ENCODE data around the gene PBRM1. TPM values are rescaled to one million over a fixed set of nuclear protein-coding genes. Genes with fewer than 3 reads are reported as not detected.

PBRM1 gene
- total and polyA plus RNA-seq, 4 donors, result 7.1 to 65.7 (median 38.7) TPM

DNA sequence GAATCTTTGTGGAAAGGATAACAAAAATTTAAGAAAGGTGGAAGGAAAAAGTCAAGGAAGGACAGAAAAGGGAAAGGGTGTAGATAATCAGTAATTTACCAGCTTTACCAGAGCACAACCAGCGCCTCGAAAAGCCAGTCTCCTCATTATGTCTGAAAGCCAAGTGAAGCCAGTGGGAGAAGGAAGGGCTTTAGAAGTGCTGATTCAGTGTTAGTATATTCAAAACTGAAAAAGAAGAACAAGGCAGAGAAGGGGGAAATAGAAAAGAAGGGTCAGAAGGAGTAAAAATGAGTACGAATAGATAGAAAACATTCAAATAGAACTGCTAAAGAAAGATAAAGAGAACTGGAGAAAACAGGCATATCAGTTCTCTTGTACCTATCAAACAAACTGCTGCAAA, 4.1 kb downstream of the PBRM1 start:
- DNase-seq (ENCODE audit: low spot score), result no peak
- H3K36me3 ChIP-seq (ENCODE audit: control insufficient read depth in 4 of 4, insufficient read depth in 3 of 4, low read depth in 1 of 4, low read length in 3 of 4), result peaks cover 2 to 17% (median 7%) of the 10 kb centered on the region in 4 donors
- peaks cover 12 to 60% (median 50%) of the 10 kb centered on the region in 4 donors for H3K4me1 ChIP-seq (ENCODE audit: control insufficient read depth in 4 of 4, insufficient read depth in 4 of 4, low read length in 3 of 4)
- no peaks in the 10 kb centered on the region for H3K9me3 ChIP-seq (ENCODE audit: control insufficient read depth in 4 of 4, low read length in 3 of 4)
- H3K27ac ChIP-seq (ENCODE audit: low read depth in 1 of 2, low read length in 2 of 2), result peak overlapping the region; percentile 84 to 93
- no peaks in the 10 kb centered on the region for H3K27me3 ChIP-seq (ENCODE audit: control insufficient read depth in 4 of 4, insufficient read depth in 4 of 4, low read length in 3 of 4)
- WGBS, result 49% methylated on average over 3 of the region's 3 CpGs
- TF ChIP-seq, protein P1, sequence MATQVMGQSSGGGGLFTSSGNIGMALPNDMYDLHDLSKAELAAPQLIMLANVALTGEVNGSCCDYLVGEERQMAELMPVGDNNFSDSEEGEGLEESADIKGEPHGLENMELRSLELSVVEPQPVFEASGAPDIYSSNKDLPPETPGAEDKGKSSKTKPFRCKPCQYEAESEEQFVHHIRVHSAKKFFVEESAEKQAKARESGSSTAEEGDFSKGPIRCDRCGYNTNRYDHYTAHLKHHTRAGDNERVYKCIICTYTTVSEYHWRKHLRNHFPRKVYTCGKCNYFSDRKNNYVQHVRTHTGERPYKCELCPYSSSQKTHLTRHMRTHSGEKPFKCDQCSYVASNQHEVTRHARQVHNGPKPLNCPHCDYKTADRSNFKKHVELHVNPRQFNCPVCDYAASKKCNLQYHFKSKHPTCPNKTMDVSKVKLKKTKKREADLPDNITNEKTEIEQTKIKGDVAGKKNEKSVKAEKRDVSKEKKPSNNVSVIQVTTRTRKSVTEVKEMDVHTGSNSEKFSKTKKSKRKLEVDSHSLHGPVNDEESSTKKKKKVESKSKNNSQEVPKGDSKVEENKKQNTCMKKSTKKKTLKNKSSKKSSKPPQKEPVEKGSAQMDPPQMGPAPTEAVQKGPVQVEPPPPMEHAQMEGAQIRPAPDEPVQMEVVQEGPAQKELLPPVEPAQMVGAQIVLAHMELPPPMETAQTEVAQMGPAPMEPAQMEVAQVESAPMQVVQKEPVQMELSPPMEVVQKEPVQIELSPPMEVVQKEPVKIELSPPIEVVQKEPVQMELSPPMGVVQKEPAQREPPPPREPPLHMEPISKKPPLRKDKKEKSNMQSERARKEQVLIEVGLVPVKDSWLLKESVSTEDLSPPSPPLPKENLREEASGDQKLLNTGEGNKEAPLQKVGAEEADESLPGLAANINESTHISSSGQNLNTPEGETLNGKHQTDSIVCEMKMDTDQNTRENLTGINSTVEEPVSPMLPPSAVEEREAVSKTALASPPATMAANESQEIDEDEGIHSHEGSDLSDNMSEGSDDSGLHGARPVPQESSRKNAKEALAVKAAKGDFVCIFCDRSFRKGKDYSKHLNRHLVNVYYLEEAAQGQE (IDR thresholded peaks at IDR 0.05), result no peak
- TF ChIP-seq GABPA (IDR thresholded peaks at IDR 0.05 in 1 of 2, conservative IDR thresholded peaks at IDR 0.05 in 1 of 2) (no peak), RAD21 (IDR thresholded peaks at IDR 0.05) (no peak), HNF4G (IDR thresholded peaks at IDR 0.05) (no peak), CTCF (IDR thresholded peaks at IDR 0.05; ENCODE audit: low read depth, low read length, missing input control) (no peak)
- peak overlapping the region; percentile 33 to 88 for H3K9ac ChIP-seq (ENCODE audit: low read depth in 1 of 2, low read length in 2 of 2)
- peak overlapping the region in 2 of 3 donors; percentile 12 to 19 for H3K4me3 ChIP-seq (ENCODE audit: low read depth in 1 of 3, low read length in 3 of 3)

DNA sequence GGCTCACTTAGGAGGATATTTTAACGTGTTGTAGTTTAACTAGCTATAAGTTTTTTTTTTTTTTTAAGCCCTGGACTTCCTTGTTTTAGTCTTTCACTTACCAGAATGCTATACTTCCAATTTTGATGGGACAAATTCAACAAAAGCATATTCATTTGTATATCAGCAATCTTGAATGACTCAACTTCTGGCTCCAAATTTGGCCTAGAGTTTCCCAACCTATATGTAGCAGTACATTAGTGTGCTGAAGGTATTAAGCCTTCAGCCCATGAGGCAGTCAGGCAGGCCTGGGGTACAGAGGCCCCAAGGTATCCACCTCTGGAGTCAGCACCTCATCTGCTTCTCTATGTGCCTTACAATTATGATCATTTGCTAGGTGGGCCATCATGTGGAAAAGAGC, 5.9 kb downstream of the PBRM1 start:
- WGBS, result 64% methylated on average over 1 of the region's 1 CpG
- H3K27me3 ChIP-seq (ENCODE audit: control insufficient read depth in 4 of 4, insufficient read depth in 4 of 4, low read length in 3 of 4), result no peaks in the 10 kb centered on the region
- H3K36me3 ChIP-seq (ENCODE audit: control insufficient read depth in 4 of 4, insufficient read depth in 3 of 4, low read depth in 1 of 4, low read length in 3 of 4), result peaks cover 2 to 25% (median 15%) of the 10 kb centered on the region in 4 donors
- TF ChIP-seq HNF4A (conservative IDR thresholded peaks at IDR 0.05) (no peak), FOXA2 (IDR thresholded peaks at IDR 0.05) (no peak), FOXA1 (IDR thresholded peaks at IDR 0.05) (no peak)
- no peak overlapping the region for H3K9ac ChIP-seq (ENCODE audit: low read depth in 1 of 2, low read length in 2 of 2)
- H3K9me3 ChIP-seq (ENCODE audit: control insufficient read depth in 4 of 4, low read length in 3 of 4), result no peaks in the 10 kb centered on the region
- no peak for DNase-seq (ENCODE audit: low spot score)
- peak overlapping the region in 1 of 2 donors; percentile 6 for H3K27ac ChIP-seq (ENCODE audit: low read depth in 1 of 2, low read length in 2 of 2)
- peaks cover 12 to 56% (median 49%) of the 10 kb centered on the region in 4 donors for H3K4me1 ChIP-seq (ENCODE audit: control insufficient read depth in 4 of 4, insufficient read depth in 4 of 4, low read length in 3 of 4)
- H3K4me3 ChIP-seq (ENCODE audit: low read depth in 1 of 3, low read length in 3 of 3), result no peak overlapping the region

GRCh38 chr3:52679199-52679538, 6.5 kb downstream of the PBRM1 start:
- TF ChIP-seq ZBTB33 (IDR thresholded peaks at IDR 0.05), result no peak
- no peak for TF ChIP-seq NR2F2 (IDR thresholded peaks at IDR 0.05)
- no peak for TF ChIP-seq TAF1 (conservative IDR thresholded peaks at IDR 0.05)
- no peak for TF ChIP-seq JUND (IDR thresholded peaks at IDR 0.05)
- TF ChIP-seq RAD21 (IDR thresholded peaks at IDR 0.05), result no peak
- TF ChIP-seq, protein P2, sequence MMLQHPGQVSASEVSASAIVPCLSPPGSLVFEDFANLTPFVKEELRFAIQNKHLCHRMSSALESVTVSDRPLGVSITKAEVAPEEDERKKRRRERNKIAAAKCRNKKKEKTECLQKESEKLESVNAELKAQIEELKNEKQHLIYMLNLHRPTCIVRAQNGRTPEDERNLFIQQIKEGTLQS (IDR thresholded peaks at IDR 0.05), result no peak
- no peak for TF ChIP-seq HNF4G (IDR thresholded peaks at IDR 0.05)
- TF ChIP-seq GABPA (IDR thresholded peaks at IDR 0.05 in 1 of 2, conservative IDR thresholded peaks at IDR 0.05 in 1 of 2), result no peak
- no peak for TF ChIP-seq HNF4A (conservative IDR thresholded peaks at IDR 0.05)
- Histone ChIP-seq H3K9me3 (ENCODE audit: control insufficient read depth in 4 of 4, low read length in 3 of 4) (no peaks in the 10 kb centered on the region), H3K4me3 (ENCODE audit: low read depth in 1 of 3, low read length in 3 of 3) (no peak overlapping the region), H3K9ac (ENCODE audit: low read depth in 1 of 2, low read length in 2 of 2) (no peak overlapping the region), H3K36me3 (ENCODE audit: control insufficient read depth in 4 of 4, insufficient read depth in 3 of 4, low read depth in 1 of 4, low read length in 3 of 4) (peaks cover 2 to 25% (median 16%) of the 10 kb centered on the region in 4 donors), H3K4me1 (ENCODE audit: control insufficient read depth in 4 of 4, insufficient read depth in 4 of 4, low read length in 3 of 4) (peaks cover 12 to 50% (median 43%) of the 10 kb centered on the region in 4 donors), H3K27ac (ENCODE audit: low read depth in 1 of 2, low read length in 2 of 2) (peak overlapping the region; percentile 6 to 52), H3K27me3 (ENCODE audit: control insufficient read depth in 4 of 4, insufficient read depth in 4 of 4, low read length in 3 of 4) (no peaks in the 10 kb centered on the region)
- DNase-seq (ENCODE audit: low spot score), result no peak
- WGBS, result 76% methylated on average over 3 of the region's 3 CpGs

All from liver (tissue), 9 donors.